ENCODE results near the gene TRPM3. TPM values are rescaled to one million over a fixed set of nuclear protein-coding genes. Genes with fewer than 3 reads are reported as not detected.

The TRPM3 gene
- polyA plus RNA-seq, 1 donor = 0.57 TPM

GRCh38 chr9:70535546-70536323 lies 585.7 kb downstream of the TRPM3 start:
- H3K9me3 ChIP-seq (ENCODE audit: control insufficient read depth, low read depth, low read length) = no peaks in the 10 kb centered on the region
- no peak overlapping the region for H3K27ac ChIP-seq (ENCODE audit: low read length)

DNA sequence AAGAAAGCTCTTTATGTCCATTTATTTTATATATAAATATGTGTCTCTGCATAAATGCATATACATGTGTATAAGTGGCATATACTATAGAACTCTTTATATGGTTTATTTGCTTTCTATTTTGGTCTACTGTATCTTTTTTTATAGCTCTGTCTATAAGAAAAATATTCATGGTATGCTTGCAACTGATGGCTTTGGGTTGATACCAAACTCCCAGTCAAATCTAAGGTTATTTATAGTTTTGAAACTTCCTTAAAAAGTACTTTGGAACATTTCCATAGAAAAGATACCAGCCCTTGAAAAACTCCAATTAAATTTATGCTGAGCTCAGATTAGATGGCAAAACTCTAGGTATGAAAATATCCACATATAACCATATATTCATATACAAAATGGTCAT lies 587.0 kb downstream of the TRPM3 start:
- no peaks in the 10 kb centered on the region for H3K4me1 ChIP-seq (ENCODE audit: control insufficient read depth, insufficient read depth, low read length)
- H3K27me3 ChIP-seq (ENCODE audit: control insufficient read depth, insufficient read depth, low read length) = no peaks in the 10 kb centered on the region
- no peak for DNase-seq
- H3K27ac ChIP-seq (ENCODE audit: low read length) = no peak overlapping the region
- no peaks in the 10 kb centered on the region for H3K9me3 ChIP-seq (ENCODE audit: control insufficient read depth, low read depth, low read length)
- no peaks in the 10 kb centered on the region for H3K36me3 ChIP-seq (ENCODE audit: control insufficient read depth, insufficient read depth, low read length)
- H3K4me3 ChIP-seq (ENCODE audit: low read length) = no peak overlapping the region

More at GRCh38 chr9:70535546-70536323, 585.7 kb downstream of the TRPM3 start:
- H3K4me1 ChIP-seq (ENCODE audit: control insufficient read depth, insufficient read depth, low read length) = no peaks in the 10 kb centered on the region
- no CpG with 5 or more reads among the region's 16 CpGs for WGBS (ENCODE audit: insufficient coverage, low lambda C conversion rate)
- H3K36me3 ChIP-seq (ENCODE audit: control insufficient read depth, insufficient read depth, low read length) = no peaks in the 10 kb centered on the region
- no peaks in the 10 kb centered on the region for H3K27me3 ChIP-seq (ENCODE audit: control insufficient read depth, insufficient read depth, low read length)
- DNase-seq = no peak
- no peak overlapping the region for H3K4me3 ChIP-seq (ENCODE audit: low read length)

- WGBS (ENCODE audit: insufficient coverage, low lambda C conversion rate) = 96% methylated on average over 4 of the region's 4 CpGs
- H3K4me3 ChIP-seq (ENCODE audit: low read length) = no peak overlapping the region
- H3K36me3 ChIP-seq (ENCODE audit: control insufficient read depth, insufficient read depth, low read length) = no peaks in the 10 kb centered on the region
- H3K27ac ChIP-seq (ENCODE audit: low read length) = no peak overlapping the region
- H3K9me3 ChIP-seq (ENCODE audit: control insufficient read depth, low read depth, low read length) = no peaks in the 10 kb centered on the region
- DNase-seq = no peak
- H3K4me1 ChIP-seq (ENCODE audit: control insufficient read depth, insufficient read depth, low read length) = no peaks in the 10 kb centered on the region
- H3K27me3 ChIP-seq (ENCODE audit: control insufficient read depth, insufficient read depth, low read length) = no peaks in the 10 kb centered on the region
Observed at GRCh38 chr9:70534061-70534460, 587.4 kb downstream of the TRPM3 start.

DNA sequence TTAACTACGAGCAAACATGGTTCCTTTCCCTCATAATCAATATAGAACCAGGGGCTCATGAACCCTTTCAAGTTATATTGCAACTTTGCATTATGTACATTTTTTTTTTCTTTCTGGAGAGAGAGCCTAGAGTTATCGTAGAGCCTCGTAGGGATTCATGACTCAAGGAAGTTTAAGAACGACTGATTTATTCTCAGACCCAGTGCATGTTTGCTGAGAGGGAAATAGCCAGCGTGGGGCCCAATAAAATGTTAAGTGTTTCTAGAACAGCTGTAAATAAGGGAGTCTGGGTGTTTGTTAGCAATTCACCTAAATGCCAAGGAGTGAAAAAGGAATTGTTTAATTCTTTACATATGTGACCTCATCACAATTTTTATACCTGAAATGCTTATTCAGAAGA lies 587.9 kb downstream of the TRPM3 start:
- WGBS (ENCODE audit: insufficient coverage, low lambda C conversion rate) = 0% methylated on average over 1 of the region's 5 CpGs
- no peaks in the 10 kb centered on the region for H3K4me1 ChIP-seq (ENCODE audit: control insufficient read depth, insufficient read depth, low read length)
- no peaks in the 10 kb centered on the region for H3K27me3 ChIP-seq (ENCODE audit: control insufficient read depth, insufficient read depth, low read length)
- H3K9me3 ChIP-seq (ENCODE audit: control insufficient read depth, low read depth, low read length) = no peaks in the 10 kb centered on the region
- H3K4me3 ChIP-seq (ENCODE audit: low read length) = no peak overlapping the region
- H3K27ac ChIP-seq (ENCODE audit: low read length) = no peak overlapping the region
- no peak for DNase-seq
- H3K36me3 ChIP-seq (ENCODE audit: control insufficient read depth, insufficient read depth, low read length) = no peaks in the 10 kb centered on the region

DNA sequence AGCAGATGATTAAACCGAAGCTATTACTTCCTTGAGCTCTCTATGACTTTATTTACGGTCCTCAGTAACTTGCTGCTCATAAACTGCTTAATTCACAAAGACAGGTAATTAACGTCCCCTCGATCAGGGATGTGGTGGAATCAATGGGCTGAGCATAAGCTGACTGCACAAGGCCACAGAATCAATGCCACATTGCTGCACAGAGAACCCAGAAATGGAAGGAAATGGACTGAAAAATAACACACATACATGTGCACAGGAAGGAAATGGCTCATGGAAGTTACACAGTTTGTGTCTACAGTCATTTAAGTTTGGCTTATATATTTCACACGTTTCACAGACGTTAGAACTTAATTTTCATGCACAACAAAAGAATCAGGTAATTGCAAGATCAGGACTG lies 588.7 kb downstream of the TRPM3 start:
- Histone ChIP-seq H3K4me3 (ENCODE audit: low read length) (no peak overlapping the region), H3K9me3 (ENCODE audit: control insufficient read depth, low read depth, low read length) (no peaks in the 10 kb centered on the region), H3K27ac (ENCODE audit: low read length) (no peak overlapping the region), H3K4me1 (ENCODE audit: control insufficient read depth, insufficient read depth, low read length) (no peaks in the 10 kb centered on the region), H3K27me3 (ENCODE audit: control insufficient read depth, insufficient read depth, low read length) (no peaks in the 10 kb centered on the region), H3K36me3 (ENCODE audit: control insufficient read depth, insufficient read depth, low read length) (no peaks in the 10 kb centered on the region)
- DNase-seq = no peak
- 68% methylated on average over 2 of the region's 6 CpGs for WGBS (ENCODE audit: insufficient coverage, low lambda C conversion rate)

GRCh38 chr9:70531311-70531710 lies 590.1 kb downstream of the TRPM3 start:
- Histone ChIP-seq H3K27me3 (ENCODE audit: control insufficient read depth, insufficient read depth, low read length) (no peaks in the 10 kb centered on the region), H3K9me3 (ENCODE audit: control insufficient read depth, low read depth, low read length) (no peaks in the 10 kb centered on the region), H3K4me3 (ENCODE audit: low read length) (no peak overlapping the region), H3K4me1 (ENCODE audit: control insufficient read depth, insufficient read depth, low read length) (no peaks in the 10 kb centered on the region), H3K36me3 (ENCODE audit: control insufficient read depth, insufficient read depth, low read length) (no peaks in the 10 kb centered on the region), H3K27ac (ENCODE audit: low read length) (no peak overlapping the region)
- DNase-seq = no peak
- WGBS (ENCODE audit: insufficient coverage, low lambda C conversion rate) = 80% methylated on average over 1 of the region's 1 CpG

- no CpG with 5 or more reads among the region's 5 CpGs for WGBS (ENCODE audit: insufficient coverage, low lambda C conversion rate)
Observed at GRCh38 chr9:70530716-70531115, 590.7 kb downstream of the TRPM3 start.

GRCh38 chr9:70529833-70530232 lies 591.6 kb downstream of the TRPM3 start:
- H3K9me3 ChIP-seq (ENCODE audit: control insufficient read depth, low read depth, low read length) = no peaks in the 10 kb centered on the region
- no peaks in the 10 kb centered on the region for H3K36me3 ChIP-seq (ENCODE audit: control insufficient read depth, insufficient read depth, low read length)
- H3K27ac ChIP-seq (ENCODE audit: low read length) = no peak overlapping the region
- 93% methylated on average over 5 of the region's 7 CpGs for WGBS (ENCODE audit: insufficient coverage, low lambda C conversion rate)
- H3K27me3 ChIP-seq (ENCODE audit: control insufficient read depth, insufficient read depth, low read length) = no peaks in the 10 kb centered on the region
- no peak for DNase-seq
- H3K4me1 ChIP-seq (ENCODE audit: control insufficient read depth, insufficient read depth, low read length) = no peaks in the 10 kb centered on the region
- no peak overlapping the region for H3K4me3 ChIP-seq (ENCODE audit: low read length)

More at GRCh38 chr9:70530716-70531115, 590.7 kb downstream of the TRPM3 start:
- Histone ChIP-seq H3K4me1 (ENCODE audit: control insufficient read depth, insufficient read depth, low read length) (no peaks in the 10 kb centered on the region), H3K9me3 (ENCODE audit: control insufficient read depth, low read depth, low read length) (no peaks in the 10 kb centered on the region), H3K4me3 (ENCODE audit: low read length) (no peak overlapping the region), H3K27me3 (ENCODE audit: control insufficient read depth, insufficient read depth, low read length) (no peaks in the 10 kb centered on the region), H3K36me3 (ENCODE audit: control insufficient read depth, insufficient read depth, low read length) (no peaks in the 10 kb centered on the region), H3K27ac (ENCODE audit: low read length) (no peak overlapping the region)
- no peak for DNase-seq

DNA sequence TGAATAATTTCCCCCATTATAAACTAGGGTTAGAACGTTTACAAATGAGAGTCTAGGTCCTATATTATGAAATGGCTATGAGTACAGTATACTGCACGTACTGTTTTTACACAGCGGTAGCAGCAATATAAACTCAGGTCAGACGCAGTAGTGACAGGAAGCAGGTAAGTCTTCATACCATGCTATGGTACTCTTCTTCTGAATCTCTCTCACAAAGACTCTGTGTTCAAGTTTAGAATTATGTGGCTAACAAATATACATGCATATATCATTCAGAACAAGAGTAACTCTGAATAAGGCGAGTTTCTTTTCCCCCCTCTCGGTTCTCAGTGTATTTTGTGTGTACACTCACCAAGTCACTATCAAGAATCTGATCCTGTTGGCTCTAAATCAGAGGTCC lies 592.0 kb downstream of the TRPM3 start:
- Histone ChIP-seq H3K27me3 (ENCODE audit: control insufficient read depth, insufficient read depth, low read length) (no peaks in the 10 kb centered on the region), H3K9me3 (ENCODE audit: control insufficient read depth, low read depth, low read length) (no peaks in the 10 kb centered on the region), H3K4me1 (ENCODE audit: control insufficient read depth, insufficient read depth, low read length) (no peaks in the 10 kb centered on the region), H3K4me3 (ENCODE audit: low read length) (no peak overlapping the region), H3K36me3 (ENCODE audit: control insufficient read depth, insufficient read depth, low read length) (no peaks in the 10 kb centered on the region), H3K27ac (ENCODE audit: low read length) (no peak overlapping the region)
- no CpG with 5 or more reads among the region's 6 CpGs for WGBS (ENCODE audit: insufficient coverage, low lambda C conversion rate)
- DNase-seq = no peak

GRCh38 chr9:70526902-70527301 lies 594.5 kb downstream of the TRPM3 start:
- Histone ChIP-seq H3K27me3 (ENCODE audit: control insufficient read depth, insufficient read depth, low read length) (no peaks in the 10 kb centered on the region), H3K4me1 (ENCODE audit: control insufficient read depth, insufficient read depth, low read length) (no peaks in the 10 kb centered on the region), H3K4me3 (ENCODE audit: low read length) (no peak overlapping the region), H3K9me3 (ENCODE audit: control insufficient read depth, low read depth, low read length) (no peaks in the 10 kb centered on the region), H3K36me3 (ENCODE audit: control insufficient read depth, insufficient read depth, low read length) (no peaks in the 10 kb centered on the region), H3K27ac (ENCODE audit: low read length) (no peak overlapping the region)
- no peak for DNase-seq
- WGBS (ENCODE audit: insufficient coverage, low lambda C conversion rate) = 100% methylated on average over 2 of the region's 2 CpGs

DNA sequence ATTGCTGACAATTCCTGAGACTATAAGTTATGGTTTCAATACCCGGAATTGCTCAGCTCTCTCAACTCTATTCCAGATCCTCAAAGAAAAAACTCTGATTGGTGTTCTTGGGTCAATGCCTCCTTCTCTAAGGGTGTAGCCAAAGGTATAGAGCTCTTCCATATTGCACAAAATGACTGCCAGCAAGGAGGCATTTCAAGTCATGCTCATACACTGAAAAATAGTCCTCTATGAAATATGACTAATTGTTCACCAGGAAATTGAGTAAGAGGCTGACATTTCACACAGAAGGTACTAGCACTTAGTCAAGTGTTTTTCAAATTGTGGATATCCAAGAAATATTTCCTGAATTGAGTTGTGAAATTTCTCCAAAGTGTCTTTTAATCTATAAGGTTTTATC lies 595.9 kb downstream of the TRPM3 start:
- Histone ChIP-seq H3K4me3 (ENCODE audit: low read length) (no peak overlapping the region), H3K9me3 (ENCODE audit: control insufficient read depth, low read depth, low read length) (no peaks in the 10 kb centered on the region), H3K27me3 (ENCODE audit: control insufficient read depth, insufficient read depth, low read length) (no peaks in the 10 kb centered on the region), H3K4me1 (ENCODE audit: control insufficient read depth, insufficient read depth, low read length) (no peaks in the 10 kb centered on the region), H3K27ac (ENCODE audit: low read length) (no peak overlapping the region), H3K36me3 (ENCODE audit: control insufficient read depth, insufficient read depth, low read length) (no peaks in the 10 kb centered on the region)
- DNase-seq = no peak
- no CpG with 5 or more reads among the region's 1 CpG for WGBS (ENCODE audit: insufficient coverage, low lambda C conversion rate)

Measured in large intestine (tissue), 3 donors.